ENCODE data around the gene FOXRED1. TPM values are rescaled to one million over a fixed set of nuclear protein-coding genes. Genes with fewer than 3 reads are reported as not detected.
"Not testable (repeated sequence)": the region's sequence is repeated elsewhere in the genome, so short reads cannot be mapped to it uniquely, and the experiment has no call there.

The FOXRED1 gene
- total and polyA plus RNA-seq, 7 experiments from 2014 or later = 20.4 to 42.7 (median 34.3) TPM

DNA sequence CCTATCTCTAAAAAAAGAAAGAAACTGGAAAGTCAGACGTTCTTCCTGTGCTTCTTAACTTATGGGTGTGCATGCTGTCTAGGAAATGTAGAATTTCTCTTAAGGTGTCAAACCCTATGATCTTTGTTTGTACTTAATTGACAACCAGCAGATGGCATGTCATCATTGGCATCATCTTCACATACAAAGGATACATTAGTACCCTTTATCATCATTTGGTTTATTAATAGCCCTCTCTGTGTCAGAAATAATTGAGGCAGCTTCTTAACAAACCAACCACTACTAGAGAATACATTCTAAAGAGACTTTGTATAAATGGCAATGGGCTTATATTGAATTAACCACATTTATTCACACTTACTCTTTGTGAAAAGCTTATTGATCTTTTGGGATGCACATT lies 14.1 kb upstream of the FOXRED1 start:
- ATAC-seq (no peak), DNase-seq (no peak)
- Mint-ChIP-seq H3K27ac (no peak overlapping the region), H3K27me3 (no peaks in the 10 kb centered on the region), H3K4me1 (peaks cover 0 to 2% (median 0%) of the 10 kb centered on the region in 7 donors), H3K4me3 (no peak overlapping the region), H3K36me3 (peaks cover 0 to 6% (median 4%) of the 10 kb centered on the region in 5 donors), H3K9me3 (no peaks in the 10 kb centered on the region)
- Histone ChIP-seq H3K9me3 (ENCODE audit: control insufficient read depth in 2 of 3, low read length in 3 of 3) (no peaks in the 10 kb centered on the region), H3K36me3 (ENCODE audit: control insufficient read depth in 2 of 3, insufficient read depth in 3 of 3, low read length in 3 of 3) (peaks cover 0 to 5% (median 0%) of the 10 kb centered on the region in 3 experiments), H3K27ac (ENCODE audit: low read depth, low read length) (no peak overlapping the region), H3K27me3 (ENCODE audit: control insufficient read depth in 2 of 2, insufficient read depth in 2 of 2, low read length in 2 of 2) (no peaks in the 10 kb centered on the region), H3K4me1 (ENCODE audit: control insufficient read depth in 2 of 2, insufficient read depth in 2 of 2, low read length in 2 of 2) (no peaks in the 10 kb centered on the region), H3K4me3 (ENCODE audit: low read length) (no peak overlapping the region)
- intact Hi-C loops (cut with micrococcal nuclease) = no loop called here
- POLR2A ChIA-PET = interaction anchor here (1.1 kb wide), 1 partner anchor 13 kb away, joined by 3 read pairs; no protein-coding TSS in a partner anchor
- CTCF ChIA-PET = no interaction called here

DNA sequence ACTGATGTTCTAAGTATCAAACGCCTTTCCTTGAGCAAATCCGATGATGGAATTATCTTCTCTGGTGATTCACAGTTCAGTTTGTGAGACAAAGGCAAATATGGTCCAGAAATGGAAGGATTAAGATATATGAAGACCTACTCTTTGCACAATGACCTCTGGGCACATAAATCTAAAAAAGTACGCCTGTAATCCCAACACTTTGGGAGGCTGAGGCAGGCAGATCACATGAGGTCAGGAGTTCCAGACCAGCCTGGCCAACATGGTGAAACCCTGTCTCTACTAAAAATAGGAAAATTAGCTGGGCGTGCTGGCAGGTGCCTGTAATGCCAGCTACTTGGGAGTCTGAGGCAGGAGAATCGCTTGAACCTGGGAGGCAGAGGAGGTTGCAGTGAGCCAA lies 13.4 kb upstream of the FOXRED1 start:
- H3K9me3 Mint-ChIP-seq; H3K4me1 Mint-ChIP-seq; H3K4me1 ChIP-seq (ENCODE audit: control insufficient read depth in 2 of 2, insufficient read depth in 2 of 2, low read length in 2 of 2); intact Hi-C loops (cut with micrococcal nuclease); H3K27me3 Mint-ChIP-seq; CTCF ChIA-PET; H3K36me3 Mint-ChIP-seq; DNase-seq; H3K27ac ChIP-seq (ENCODE audit: low read depth, low read length); H3K4me3 Mint-ChIP-seq; POLR2A ChIA-PET; ATAC-seq; H3K9me3 ChIP-seq (ENCODE audit: control insufficient read depth in 2 of 3, low read length in 3 of 3); H3K4me3 ChIP-seq (ENCODE audit: low read length); H3K36me3 ChIP-seq (ENCODE audit: control insufficient read depth in 2 of 3, insufficient read depth in 3 of 3, low read length in 3 of 3); H3K27me3 ChIP-seq (ENCODE audit: control insufficient read depth in 2 of 2, insufficient read depth in 2 of 2, low read length in 2 of 2): not testable (repeated sequence)
- peak overlapping the region in 1 of 9 donors; percentile 67 for H3K27ac Mint-ChIP-seq

DNA sequence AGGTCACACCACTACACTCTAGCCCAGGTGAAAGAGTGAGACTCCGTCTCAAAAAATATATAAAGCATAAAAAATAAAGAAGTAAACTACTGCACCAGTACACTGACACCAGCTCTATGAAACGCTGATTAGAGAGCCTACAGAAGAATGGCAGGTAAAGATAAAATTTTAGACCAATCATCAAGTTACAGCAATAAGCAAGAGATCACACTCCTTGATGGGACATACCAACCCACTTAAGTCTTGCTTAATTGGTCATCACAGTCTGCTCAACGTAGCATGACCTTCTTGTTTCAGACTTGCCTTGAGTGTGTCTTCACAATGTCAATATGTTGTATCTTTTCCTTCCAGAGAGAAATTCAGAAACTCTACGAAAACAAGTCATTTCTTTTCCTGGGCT lies 12.7 kb upstream of the FOXRED1 start:
- ATAC-seq = no peak
- Histone ChIP-seq H3K36me3 (ENCODE audit: control insufficient read depth in 2 of 3, insufficient read depth in 3 of 3, low read length in 3 of 3) (peaks cover 0 to 11% (median 7%) of the 10 kb centered on the region in 3 experiments), H3K27me3 (ENCODE audit: control insufficient read depth in 2 of 2, insufficient read depth in 2 of 2, low read length in 2 of 2) (no peaks in the 10 kb centered on the region), H3K4me1 (ENCODE audit: control insufficient read depth in 2 of 2, insufficient read depth in 2 of 2, low read length in 2 of 2) (no peaks in the 10 kb centered on the region), H3K27ac (ENCODE audit: low read depth, low read length) (no peak overlapping the region), H3K4me3 (ENCODE audit: low read length) (no peak overlapping the region), H3K9me3 (ENCODE audit: control insufficient read depth in 2 of 3, low read length in 3 of 3) (no peaks in the 10 kb centered on the region)
- Mint-ChIP-seq H3K27ac (peak overlapping the region in 3 of 9 donors; percentile 28 to 75 (median 46)), H3K9me3 (no peaks in the 10 kb centered on the region), H3K27me3 (no peaks in the 10 kb centered on the region), H3K4me1 (peaks cover 0 to 2% (median 0%) of the 10 kb centered on the region in 7 donors), H3K4me3 (no peak overlapping the region), H3K36me3 (peaks cover 0 to 8% (median 0%) of the 10 kb centered on the region in 5 donors)
- POLR2A ChIA-PET = no interaction called here
- intact Hi-C loops (cut with micrococcal nuclease) = no loop called here
- CTCF ChIA-PET = no interaction called here
- no peak for DNase-seq

DNA sequence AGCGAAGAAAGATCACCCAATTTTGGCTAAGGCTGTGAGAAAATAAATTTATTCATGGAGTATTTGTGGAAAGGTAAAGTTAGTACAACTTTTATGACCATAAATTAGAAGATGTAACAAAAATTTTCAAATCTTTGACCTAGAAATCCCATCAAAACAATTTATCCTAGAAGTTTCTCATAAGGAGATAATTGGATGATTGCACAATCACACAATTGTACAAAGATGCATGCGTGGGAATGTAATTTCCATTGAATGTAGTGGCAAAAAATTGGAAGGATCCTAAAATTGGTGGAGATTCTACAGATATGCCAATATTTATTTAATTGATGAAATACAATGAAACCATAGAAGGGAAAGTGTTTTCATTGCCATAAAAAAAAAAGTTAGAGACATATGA lies 11.8 kb upstream of the FOXRED1 start:
- CTCF ChIA-PET = no interaction called here
- ATAC-seq (no peak), DNase-seq (no peak)
- intact Hi-C loops (cut with micrococcal nuclease) = no loop called here
- H3K27ac ChIP-seq (ENCODE audit: low read depth, low read length) = no peak overlapping the region
- Mint-ChIP-seq H3K4me3 (no peak overlapping the region), H3K27me3 (no peaks in the 10 kb centered on the region), H3K9me3 (no peaks in the 10 kb centered on the region), H3K27ac (peak overlapping the region in 2 of 9 donors; percentile 8 to 75), H3K36me3 (peaks cover 0 to 8% (median 0%) of the 10 kb centered on the region in 5 donors), H3K4me1 (peaks cover 0 to 2% (median 0%) of the 10 kb centered on the region in 7 donors)
- peaks cover 0 to 15% (median 8%) of the 10 kb centered on the region in 3 experiments for H3K36me3 ChIP-seq (ENCODE audit: control insufficient read depth in 2 of 3, insufficient read depth in 3 of 3, low read length in 3 of 3)
- no peaks in the 10 kb centered on the region for H3K4me1 ChIP-seq (ENCODE audit: control insufficient read depth in 2 of 2, insufficient read depth in 2 of 2, low read length in 2 of 2)
- POLR2A ChIA-PET = no interaction called here
- H3K27me3 ChIP-seq (ENCODE audit: control insufficient read depth in 2 of 2, insufficient read depth in 2 of 2, low read length in 2 of 2) = no peaks in the 10 kb centered on the region
- H3K4me3 ChIP-seq (ENCODE audit: low read length) = no peak overlapping the region
- no peaks in the 10 kb centered on the region for H3K9me3 ChIP-seq (ENCODE audit: control insufficient read depth in 2 of 3, low read length in 3 of 3)

DNA sequence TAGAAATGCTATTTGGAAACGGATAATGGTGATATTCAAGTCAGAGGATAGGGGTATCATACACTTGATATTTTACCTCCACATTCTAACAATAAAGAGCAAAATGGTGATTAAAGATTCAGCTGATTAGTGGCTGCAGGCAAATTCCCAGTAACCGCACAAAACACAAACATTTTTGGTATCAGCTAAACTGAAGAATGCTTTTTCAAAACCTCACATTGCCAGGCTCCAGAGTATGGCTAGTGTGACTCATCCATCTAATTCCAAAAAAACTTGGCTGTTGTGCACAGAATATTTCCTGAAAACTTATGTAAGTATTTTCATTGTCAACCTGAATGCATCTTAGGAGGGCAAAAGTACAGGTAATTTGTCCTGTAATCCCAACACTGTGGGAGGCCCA lies 11.2 kb upstream of the FOXRED1 start:
- Histone ChIP-seq H3K27me3 (ENCODE audit: control insufficient read depth in 2 of 2, insufficient read depth in 2 of 2, low read length in 2 of 2) (no peaks in the 10 kb centered on the region), H3K36me3 (ENCODE audit: control insufficient read depth in 2 of 3, insufficient read depth in 3 of 3, low read length in 3 of 3) (peaks cover 0 to 21% (median 8%) of the 10 kb centered on the region in 3 experiments), H3K27ac (ENCODE audit: low read depth, low read length) (no peak overlapping the region), H3K9me3 (ENCODE audit: control insufficient read depth in 2 of 3, low read length in 3 of 3) (no peaks in the 10 kb centered on the region), H3K4me1 (ENCODE audit: control insufficient read depth in 2 of 2, insufficient read depth in 2 of 2, low read length in 2 of 2) (no peaks in the 10 kb centered on the region), H3K4me3 (ENCODE audit: low read length) (no peak overlapping the region)
- H3K27me3 Mint-ChIP-seq = no peaks in the 10 kb centered on the region
- H3K36me3 Mint-ChIP-seq = peaks cover 0 to 8% (median under 1%) of the 10 kb centered on the region in 5 donors
- intact Hi-C loops (cut with micrococcal nuclease) = no loop called here
- peaks cover 0 to 2% (median 0%) of the 10 kb centered on the region in 7 donors for H3K4me1 Mint-ChIP-seq
- ChIA-PET POLR2A (interaction anchor here (1.4 kb wide), 1 partner anchor 12 kb away, joined by 4 read pairs; the partner anchor contains the start of gene FOXRED1), CTCF (no interaction called here)
- DNase-seq (no peak), ATAC-seq (no peak)
- no peak overlapping the region for H3K4me3 Mint-ChIP-seq
- H3K9me3 Mint-ChIP-seq = no peaks in the 10 kb centered on the region
- peak overlapping the region in 1 of 9 donors; percentile 75 for H3K27ac Mint-ChIP-seq

DNA sequence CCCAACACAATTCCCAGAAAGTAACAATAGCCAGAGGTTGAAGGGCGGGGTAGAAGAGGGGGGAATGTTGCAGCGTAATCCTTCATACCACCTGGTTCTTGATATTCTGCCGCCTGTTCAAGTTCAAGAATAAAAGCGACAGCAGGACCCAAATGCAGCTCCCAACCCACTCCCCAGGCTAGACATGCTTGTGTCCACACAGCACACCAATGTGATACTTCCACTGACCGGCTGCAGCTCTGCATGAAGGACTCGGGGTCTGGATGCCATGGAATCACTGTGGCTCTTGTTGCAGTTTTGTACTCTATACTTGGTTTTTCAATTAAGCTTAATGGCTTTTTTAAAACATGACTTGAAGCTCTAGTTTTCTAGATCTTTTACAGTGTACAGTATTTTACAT lies 6.7 kb upstream of the FOXRED1 start:
- peaks cover 19 to 61% (median 39%) of the 10 kb centered on the region in 3 experiments for H3K36me3 ChIP-seq (ENCODE audit: control insufficient read depth in 2 of 3, insufficient read depth in 3 of 3, low read length in 3 of 3)
- H3K4me1 Mint-ChIP-seq = peaks cover 6 to 17% (median 15%) of the 10 kb centered on the region in 7 donors
- H3K4me3 ChIP-seq (ENCODE audit: low read length) = no peak overlapping the region
- no peaks in the 10 kb centered on the region for H3K27me3 Mint-ChIP-seq
- peaks cover 3 to 9% of the 10 kb centered on the region in 2 donors for H3K4me1 ChIP-seq (ENCODE audit: control insufficient read depth in 2 of 2, insufficient read depth in 2 of 2, low read length in 2 of 2)
- H3K27ac ChIP-seq (ENCODE audit: low read depth, low read length) = no peak overlapping the region
- H3K9me3 ChIP-seq (ENCODE audit: control insufficient read depth in 2 of 3, low read length in 3 of 3) = no peaks in the 10 kb centered on the region
- POLR2A ChIA-PET = interaction anchor here (0.6 to 1.4 kb wide), 4 partner anchors 19 to 365 kb away, joined by 3 to 5 read pairs (median 4); partner anchors contain the start of genes FAM118B and RPUSD4
- H3K27me3 ChIP-seq (ENCODE audit: control insufficient read depth in 2 of 2, insufficient read depth in 2 of 2, low read length in 2 of 2) = no peaks in the 10 kb centered on the region
- peaks cover 10 to 43% (median 31%) of the 10 kb centered on the region in 5 donors for H3K36me3 Mint-ChIP-seq
- peak overlapping the region in 2 of 9 donors; percentile 10 to 48 for H3K27ac Mint-ChIP-seq
- DNase-seq (no peak), ATAC-seq (no peak)
- peaks cover 0 to 2% (median 0%) of the 10 kb centered on the region in 11 donors for H3K9me3 Mint-ChIP-seq
- CTCF ChIA-PET = no interaction called here
- peak overlapping the region in 1 of 10 donors; percentile 4 for H3K4me3 Mint-ChIP-seq
- intact Hi-C loops (cut with micrococcal nuclease) = no loop called here

DNA sequence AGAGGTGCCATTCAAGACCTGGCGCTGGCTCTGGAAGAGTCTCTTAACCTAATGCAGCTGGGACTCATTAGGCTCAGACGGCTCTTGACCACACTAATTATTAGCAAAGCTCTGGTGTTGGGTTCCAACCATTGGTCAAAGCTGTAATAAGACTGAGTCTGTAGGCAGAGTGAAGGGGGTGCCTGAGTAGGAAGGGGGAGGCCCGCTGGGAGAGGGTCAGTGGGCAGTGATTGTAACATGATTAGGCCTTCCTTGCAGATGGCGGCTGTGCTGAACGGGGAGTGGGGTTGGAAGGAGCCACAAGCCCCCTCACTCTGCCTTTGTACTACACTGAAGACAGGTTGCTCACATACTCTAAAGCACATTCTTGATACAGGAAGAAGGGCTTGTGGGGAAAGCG lies 5.5 kb upstream of the FOXRED1 start:
- peaks cover 0 to 2% (median 0%) of the 10 kb centered on the region in 11 donors for H3K9me3 Mint-ChIP-seq
- peaks cover 19 to 61% (median 39%) of the 10 kb centered on the region in 3 experiments for H3K36me3 ChIP-seq (ENCODE audit: control insufficient read depth in 2 of 3, insufficient read depth in 3 of 3, low read length in 3 of 3)
- H3K27ac Mint-ChIP-seq = peak overlapping the region in 3 of 9 donors; percentile 4 to 63 (median 19)
- peaks cover 10 to 47% (median 31%) of the 10 kb centered on the region in 5 donors for H3K36me3 Mint-ChIP-seq
- H3K4me3 Mint-ChIP-seq = no peak overlapping the region
- H3K4me1 ChIP-seq (ENCODE audit: control insufficient read depth in 2 of 2, insufficient read depth in 2 of 2, low read length in 2 of 2) = peaks cover 12 to 17% of the 10 kb centered on the region in 2 donors
- H3K4me3 ChIP-seq (ENCODE audit: low read length) = no peak overlapping the region
- POLR2A ChIA-PET = interaction anchor here (1.4 kb wide), 1 partner anchor 18 kb away, joined by 4 read pairs; no protein-coding TSS in a partner anchor
- DNase-seq = no peak
- no peaks in the 10 kb centered on the region for H3K27me3 ChIP-seq (ENCODE audit: control insufficient read depth in 2 of 2, insufficient read depth in 2 of 2, low read length in 2 of 2)
- CTCF ChIA-PET = no interaction called here
- peaks cover 11 to 25% (median 23%) of the 10 kb centered on the region in 7 donors for H3K4me1 Mint-ChIP-seq
- H3K27me3 Mint-ChIP-seq = no peaks in the 10 kb centered on the region
- no peaks in the 10 kb centered on the region for H3K9me3 ChIP-seq (ENCODE audit: control insufficient read depth in 2 of 3, low read length in 3 of 3)
- ATAC-seq = no peak
- no peak overlapping the region for H3K27ac ChIP-seq (ENCODE audit: low read depth, low read length)
- intact Hi-C loops (cut with micrococcal nuclease) = no loop called here
